GM18861 (cell line): Measurements from ENCODE around the gene TMEM80.
"Not testable (repeated sequence)": the region's sequence is repeated elsewhere in the genome, so short reads cannot be mapped to it uniquely, and the experiment has no call there.

Source experiments
- ATAC-seq: cut with Tn5 transposase; IDR thresholded peaks from one replicate; pipeline ENCODE4 v1.9.1; 2021; ENCODE audit not compliant: unreplicated experiment

The TMEM80 gene

DNA sequence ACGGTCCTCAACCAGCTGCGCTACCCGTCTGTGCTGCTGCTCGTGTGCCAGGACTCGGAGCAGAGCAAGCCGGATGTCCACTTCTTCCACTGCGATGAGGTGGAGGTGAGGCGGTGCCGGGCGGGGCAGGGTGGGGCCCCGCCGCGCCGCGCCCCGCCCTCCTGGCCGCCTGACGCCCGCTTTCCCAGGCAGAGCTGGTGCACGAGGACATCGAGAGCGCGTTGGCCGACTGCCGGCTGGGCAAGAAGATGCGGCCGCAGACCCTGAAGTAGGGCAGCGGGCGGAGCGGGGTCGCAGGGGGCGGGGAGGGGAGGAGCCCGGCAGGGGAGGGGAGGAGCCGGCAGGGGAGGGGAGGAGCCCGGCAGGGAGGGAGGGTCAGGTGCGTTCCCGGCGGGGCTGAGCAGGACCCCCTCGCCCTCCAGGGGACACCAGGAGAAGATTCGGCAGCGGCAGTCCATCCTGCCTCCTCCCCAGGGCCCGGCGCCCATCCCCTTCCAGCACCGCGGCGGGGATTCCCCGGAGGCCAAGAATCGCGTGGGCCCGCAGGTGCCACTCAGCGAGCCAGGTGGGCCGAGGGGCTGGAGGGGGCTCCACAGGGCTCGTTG, 25.1 kb downstream of the TMEM80 start:
- ATAC-seq: no peak

DNA sequence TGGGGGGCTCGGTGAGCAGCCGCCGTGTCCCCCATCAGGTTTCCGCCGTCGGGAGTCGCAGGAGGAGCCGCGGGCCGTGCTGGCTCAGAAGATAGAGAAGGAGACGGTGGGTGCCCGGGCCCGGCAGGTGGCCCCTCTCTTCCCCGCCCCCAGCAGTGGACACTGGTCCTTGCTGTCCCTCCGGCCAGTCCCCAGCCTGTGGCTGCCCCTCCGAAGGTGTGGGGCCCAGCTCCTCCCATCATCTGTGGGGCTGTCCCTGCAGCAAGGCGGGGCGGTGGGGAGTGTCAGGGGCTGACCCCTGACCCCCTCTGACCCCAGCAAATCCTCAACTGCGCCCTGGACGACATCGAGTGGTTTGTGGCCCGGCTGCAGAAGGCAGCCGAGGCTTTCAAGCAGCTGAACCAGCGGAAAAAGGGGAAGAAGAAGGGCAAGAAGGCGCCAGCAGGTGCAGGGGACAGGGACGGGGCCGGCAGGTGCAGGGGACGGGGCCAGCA, 25.7 kb downstream of the TMEM80 start:
- ATAC-seq: no peak

DNA sequence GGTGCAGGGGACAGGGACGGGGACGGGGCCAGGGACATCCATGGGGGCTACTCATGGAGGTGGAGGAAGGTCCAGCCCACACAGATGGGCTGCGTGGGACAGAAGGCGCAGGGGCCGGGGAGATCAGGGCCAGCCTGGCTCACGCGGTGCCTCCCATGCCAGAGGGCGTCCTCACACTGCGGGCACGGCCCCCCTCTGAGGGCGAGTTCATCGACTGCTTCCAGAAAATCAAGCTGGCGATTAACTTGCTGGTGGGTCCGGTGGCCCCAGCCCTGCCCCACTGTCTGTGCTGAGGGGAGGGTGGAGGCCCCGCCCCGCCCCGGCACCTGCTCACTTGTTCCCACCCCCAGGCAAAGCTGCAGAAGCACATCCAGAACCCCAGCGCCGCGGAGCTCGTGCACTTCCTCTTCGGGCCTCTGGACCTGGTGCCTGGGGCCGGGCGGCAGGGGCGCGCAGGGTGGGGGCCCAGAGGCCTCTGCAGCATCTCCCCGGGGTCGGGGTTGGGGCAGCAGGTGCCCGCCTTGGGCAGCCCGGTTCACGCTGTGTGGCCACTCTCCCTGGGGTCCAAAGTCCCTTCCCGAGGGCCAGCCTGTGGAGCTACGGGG, 26.2 kb downstream of the TMEM80 start:
- no peak for ATAC-seq

DNA sequence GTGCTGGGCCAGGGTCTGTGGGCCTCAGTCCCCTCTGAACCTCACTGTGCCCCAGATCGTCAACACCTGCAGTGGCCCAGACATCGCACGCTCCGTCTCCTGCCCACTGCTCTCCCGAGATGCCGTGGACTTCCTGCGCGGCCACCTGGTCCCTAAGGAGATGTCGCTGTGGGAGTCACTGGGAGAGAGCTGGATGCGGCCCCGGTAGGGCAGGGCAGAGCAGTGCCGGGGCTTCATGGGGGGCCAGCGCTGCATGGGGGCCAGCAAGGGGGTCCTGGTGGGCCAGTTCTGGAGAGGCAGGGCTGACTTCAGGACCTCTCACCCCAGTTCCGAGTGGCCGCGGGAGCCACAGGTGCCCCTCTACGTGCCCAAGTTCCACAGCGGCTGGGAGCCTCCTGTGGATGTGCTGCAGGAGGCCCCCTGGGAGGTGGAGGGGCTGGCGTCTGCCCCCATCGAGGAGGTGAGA, 26.8 kb downstream of the TMEM80 start:
- no peak for ATAC-seq

DNA sequence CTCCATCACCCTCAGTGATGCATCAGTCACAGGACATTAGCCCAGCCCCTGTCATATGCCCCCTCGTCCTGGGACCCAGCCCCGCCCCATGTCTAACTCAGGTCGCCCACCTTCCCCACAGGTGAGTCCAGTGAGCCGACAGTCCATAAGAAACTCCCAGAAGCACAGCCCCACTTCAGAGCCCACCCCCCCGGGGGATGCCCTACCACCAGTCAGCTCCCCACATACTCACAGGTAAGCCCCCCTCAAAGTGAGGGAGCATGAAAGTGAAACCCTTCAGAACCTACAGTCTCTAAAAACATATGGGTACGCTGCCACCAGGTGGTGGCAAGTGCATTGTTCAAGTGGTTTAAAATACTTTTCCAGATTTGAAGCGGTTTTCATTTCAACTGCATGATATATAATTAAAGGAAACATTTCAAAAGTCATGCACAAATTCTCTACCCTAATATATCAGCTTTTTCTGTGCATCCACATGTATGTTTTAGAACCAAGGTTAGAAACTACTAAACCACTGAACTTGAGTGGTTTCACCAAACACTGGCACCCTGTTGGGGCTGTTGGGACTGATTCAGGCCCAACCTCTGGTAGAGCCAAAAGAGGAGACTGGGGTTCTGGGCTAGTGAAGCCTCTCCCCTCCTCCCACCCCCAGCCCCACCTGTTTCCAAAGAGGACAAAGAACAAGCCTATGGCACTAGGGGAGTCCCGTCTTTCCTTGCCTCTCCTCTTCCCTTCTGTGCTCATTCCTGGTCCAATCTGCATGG, 27.7 kb downstream of the TMEM80 start:
- no peak for ATAC-seq

DNA sequence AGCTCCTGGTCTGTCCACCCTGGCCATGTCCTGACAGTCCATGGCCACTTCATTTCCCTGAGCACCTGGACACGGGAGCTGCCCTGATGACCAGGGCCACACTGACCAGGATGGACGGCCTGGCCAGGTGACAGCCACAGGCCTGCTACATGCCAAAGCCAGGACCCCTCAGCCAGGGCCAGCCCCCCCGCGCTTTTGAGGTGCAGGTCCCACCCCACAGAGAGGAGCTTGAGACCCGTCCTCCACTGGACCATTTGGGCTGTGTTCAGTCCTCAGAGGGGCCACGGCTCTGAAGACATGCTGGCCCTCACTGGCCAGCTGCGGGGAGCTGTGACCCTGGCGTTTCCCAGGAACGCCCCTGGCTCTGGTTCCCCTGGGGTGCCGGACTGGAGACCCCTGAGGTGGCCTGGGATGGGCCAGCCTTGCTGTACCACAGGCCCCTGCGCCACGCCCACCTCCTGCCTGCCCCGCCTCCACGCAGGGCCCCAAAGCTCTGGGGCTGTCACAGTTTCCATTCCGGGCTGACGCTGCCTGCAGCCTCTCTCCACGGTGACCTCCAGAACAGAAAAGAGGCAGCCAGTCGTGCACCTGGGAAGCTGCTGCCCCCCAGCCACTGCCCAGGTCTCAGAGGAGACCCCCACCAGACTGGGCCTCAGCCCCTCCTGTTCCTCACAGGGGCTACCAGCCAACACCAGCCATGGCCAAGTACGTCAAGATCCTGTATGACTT, 28.6 kb downstream of the TMEM80 start:
- no peak for ATAC-seq

DNA sequence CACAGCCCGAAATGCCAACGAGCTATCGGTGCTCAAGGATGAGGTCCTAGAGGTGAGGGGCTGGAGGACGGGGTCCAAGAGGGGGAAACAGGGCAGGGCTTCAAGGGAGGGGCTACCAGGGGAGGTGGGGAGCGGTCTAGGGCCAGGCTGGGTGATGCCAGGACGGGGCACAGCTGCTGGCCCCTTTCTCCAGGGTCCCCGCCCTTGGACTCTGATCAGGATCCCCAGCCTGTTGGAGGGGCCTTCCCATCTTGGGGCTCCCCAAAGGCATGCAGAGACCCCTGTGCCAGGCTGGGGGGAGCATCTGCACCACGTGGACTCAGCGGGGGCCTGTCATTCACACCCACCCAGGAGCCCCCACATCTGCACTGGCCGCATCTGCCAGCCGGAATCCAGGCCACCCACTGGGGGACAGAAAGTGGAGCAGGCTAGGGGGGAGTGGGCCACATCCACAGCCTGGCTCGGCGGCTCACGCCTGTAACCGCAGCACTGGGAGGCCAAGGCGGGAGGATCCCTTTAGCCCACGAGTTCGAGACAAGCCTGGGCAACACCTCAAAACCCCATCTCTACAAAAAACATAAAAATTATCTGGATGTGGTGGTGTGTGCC, 29.3 kb downstream of the TMEM80 start:
- ATAC-seq: no peak

DNA sequence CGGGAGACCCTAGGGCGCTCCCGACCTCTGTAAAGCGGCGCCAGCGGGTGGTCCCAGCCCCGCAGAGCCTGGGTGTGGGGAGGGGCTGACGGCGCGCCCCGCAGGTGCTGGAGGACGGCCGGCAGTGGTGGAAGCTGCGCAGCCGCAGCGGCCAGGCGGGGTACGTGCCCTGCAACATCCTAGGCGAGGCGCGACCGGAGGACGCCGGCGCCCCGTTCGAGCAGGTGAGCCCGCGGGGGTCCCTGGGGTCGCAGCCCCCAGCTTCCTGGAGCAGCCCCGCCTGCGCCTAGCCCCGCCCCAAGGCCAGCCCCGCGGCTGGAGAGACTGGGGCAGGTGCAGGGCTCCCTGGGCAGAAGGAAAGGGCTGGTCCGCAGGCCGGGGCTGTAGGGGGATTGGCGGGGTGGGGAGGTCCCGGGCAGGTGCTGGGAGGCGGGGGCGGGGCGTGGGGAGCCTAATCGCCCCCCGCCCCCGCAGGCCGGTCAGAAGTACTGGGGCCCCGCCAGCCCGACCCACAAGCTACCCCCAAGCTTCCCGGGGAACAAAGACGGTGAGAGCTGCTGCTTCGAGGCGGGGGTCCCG, 30.1 kb downstream of the TMEM80 start:
- no peak for ATAC-seq

DNA sequence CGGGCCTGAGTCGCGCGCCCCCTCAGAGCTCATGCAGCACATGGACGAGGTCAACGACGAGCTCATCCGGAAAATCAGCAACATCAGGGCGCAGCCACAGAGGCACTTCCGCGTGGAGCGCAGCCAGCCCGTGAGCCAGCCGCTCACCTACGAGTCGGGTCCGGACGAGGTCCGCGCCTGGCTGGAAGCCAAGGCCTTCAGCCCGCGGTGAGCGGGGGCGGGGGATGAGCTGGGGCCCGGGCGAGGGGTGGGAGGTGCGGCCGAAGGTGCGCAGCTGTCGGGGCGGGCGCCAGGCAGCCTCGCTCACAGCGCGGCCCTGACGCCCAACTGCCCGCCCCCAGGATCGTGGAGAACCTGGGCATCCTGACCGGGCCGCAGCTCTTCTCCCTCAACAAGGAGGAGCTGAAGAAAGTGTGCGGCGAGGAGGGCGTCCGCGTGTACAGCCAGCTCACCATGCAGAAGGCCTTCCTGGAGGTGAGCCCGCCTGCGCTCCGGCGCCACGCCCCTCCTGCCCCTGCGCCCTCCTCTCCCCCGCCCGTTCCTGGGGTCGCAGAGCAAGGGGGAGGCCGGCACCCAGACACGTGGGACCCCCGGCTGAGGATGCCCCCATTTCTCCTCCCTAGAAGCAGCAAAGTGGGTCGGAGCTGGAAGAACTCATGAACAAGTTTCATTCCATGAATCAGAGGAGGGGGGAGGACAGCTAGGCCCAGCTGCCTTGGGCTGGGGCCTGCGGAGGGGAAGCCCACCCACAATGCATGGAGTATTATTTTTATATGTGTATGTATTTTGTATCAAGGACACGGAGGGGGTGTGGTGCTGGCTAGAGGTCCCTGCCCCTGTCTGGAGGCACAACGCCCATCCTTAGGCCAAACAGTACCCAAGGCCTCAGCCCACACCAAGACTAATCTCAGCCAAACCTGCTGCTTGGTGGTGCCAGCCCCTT, 30.9 kb downstream of the TMEM80 start:
- ATAC-seq: no peak

DNA sequence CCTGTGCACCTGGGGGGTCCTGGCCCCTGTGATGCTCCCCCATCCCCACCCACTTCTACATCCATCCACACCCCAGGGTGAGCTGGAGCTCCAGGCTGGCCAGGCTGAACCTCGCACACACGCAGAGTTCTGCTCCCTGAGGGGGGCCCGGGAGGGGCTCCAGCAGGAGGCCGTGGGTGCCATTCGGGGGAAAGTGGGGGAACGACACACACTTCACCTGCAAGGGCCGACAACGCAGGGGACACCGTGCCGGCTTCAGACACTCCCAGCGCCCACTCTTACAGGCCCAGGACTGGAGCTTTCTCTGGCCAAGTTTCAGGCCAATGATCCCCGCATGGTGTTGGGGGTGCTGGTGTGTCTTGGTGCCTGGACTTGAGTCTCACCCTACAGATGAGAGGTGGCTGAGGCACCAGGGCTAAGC, 31.7 kb downstream of the TMEM80 start:
- ATAC-seq: no peak

DNA sequence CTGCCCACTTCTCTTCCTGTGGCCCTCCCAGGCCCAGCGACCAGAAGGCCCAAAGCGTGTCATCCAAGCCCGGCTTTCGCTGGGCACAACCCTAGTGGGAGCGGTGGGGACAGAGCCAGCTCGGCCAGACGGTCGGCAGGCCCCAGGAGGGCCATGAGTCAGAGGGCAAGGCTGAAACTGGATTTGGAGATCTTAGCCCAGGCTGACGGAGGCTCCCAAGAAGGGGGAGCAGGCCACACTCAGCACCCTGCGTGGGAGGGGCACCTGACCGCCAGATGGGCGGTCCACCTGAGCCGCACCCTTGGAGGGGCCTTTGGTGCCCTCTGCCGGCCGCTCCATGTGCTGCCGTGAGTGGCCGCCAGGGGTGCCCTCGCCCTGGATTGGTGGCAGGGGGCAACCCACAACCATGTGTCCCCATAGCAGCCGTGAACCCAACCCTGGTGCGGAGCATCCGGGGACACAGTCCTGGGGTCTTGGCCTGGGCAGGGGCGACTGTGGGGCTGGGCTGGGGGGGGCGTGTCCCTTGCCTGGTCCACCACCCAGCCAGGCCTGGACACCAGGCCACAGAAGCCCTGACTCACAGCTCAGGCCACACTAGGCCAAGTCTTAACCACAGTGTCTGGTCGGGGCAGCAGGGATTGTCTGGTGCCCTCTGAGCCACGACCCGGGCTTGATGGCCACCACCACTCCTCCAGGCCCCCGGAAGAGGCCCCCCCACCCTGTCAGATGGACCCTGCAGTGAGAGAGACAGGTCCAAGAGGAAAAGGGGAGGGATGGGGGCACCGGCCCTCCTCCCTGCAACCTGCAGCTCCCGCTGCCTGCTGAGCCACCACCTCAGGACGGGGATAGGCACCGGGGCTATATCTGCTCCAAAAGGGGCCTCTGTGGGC, 32.5 kb downstream of the TMEM80 start:
- no peak for ATAC-seq

DNA sequence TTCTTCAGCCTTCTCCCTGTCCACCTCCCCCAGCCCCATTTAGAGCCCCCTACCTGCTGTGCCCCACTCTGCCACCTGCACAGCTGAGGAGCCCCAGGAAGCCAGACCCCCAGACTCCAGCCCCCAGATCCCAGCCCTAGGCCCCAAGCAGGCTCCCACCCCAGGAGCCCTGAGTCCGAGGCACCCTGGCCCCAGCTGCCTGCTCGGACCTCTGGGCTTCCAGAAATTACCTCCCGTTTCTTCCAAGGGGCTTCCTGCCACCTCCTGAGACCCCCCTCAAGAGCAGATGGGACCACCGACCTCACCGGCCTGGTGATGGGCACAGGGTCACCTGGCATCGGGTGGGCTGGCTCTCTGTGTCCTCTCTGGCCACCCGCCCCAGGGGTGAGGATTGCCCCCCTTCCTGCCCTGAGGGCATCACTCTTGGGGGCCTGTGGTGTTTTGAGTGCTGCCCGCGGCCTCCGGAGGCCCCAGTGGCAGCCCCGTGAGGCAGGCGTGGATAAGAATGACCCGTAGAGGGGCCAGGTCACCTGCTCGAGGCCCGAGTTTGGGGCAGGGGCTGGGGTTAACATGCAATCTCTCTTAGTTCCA, 33.4 kb downstream of the TMEM80 start:
- ATAC-seq: no peak

DNA sequence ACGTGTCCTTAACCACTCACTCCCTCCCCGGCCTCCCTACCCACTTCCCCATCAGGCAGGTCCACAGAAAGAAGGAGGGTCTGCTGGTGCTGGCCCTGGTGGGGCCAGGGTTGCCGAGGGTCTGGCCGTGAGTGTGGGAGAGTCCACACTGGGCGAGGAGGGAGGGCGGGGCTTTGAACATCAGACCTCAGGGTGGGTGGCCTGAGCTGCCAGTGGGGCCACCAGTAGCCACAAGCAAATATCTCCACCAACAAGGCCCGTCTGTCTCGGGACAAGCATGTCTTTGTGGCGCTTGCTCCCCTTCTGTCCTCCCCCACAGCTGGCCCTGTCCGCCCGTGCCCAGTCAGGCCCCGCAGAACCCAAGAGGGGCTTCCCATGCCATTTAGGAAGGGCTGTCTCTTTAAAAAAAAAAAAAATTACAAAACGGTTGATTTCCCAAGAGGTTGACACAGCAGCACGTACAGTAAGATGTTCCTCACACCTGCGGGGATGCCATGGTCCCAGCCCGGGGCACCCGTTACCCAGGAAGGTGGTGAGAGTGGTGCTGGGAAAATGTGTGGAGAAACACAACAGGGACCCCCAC, 34.0 kb downstream of the TMEM80 start:
- no peak for ATAC-seq

DNA sequence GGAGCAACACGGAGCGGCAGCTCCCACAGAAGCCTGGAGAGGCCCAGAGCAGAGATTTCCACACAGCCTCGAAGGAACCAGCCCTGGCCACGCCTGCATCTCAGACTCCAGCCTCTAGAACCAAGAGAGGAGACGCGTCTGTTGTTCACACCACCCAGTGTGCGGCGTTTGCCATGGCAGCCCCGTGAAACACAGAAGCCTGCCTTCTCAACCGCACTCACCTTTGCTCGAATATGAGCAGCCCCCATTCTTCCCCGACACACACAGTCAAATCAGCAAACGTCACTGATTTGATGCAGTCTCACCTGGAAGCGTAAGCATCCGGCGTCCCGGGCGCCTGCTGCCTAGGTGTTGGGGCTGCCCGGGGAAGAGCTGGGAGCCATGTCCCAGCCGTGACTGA, 37.5 kb downstream of the TMEM80 start:
- ATAC-seq: no peak

DNA sequence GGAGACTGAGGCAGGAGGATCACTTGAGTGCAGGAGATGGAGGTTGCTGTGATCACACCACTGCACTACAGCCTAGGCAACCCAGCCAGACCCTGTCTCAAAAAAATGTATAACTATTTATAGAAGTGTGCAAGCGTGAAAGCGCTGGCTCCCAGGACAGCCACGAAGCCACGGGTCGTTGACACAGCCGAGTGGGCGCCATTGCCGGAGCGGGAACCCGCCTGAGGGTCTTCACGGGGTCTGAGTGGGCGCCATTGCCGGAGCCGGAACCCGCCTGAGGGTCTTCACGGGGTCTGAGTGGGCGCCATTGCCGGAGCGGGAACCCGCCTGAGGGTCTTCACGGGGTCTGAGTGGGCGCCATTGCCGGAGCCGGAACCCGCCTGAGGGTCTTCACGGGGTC, 38.9 kb downstream of the TMEM80 start:
- ATAC-seq: not testable (repeated sequence)

DNA sequence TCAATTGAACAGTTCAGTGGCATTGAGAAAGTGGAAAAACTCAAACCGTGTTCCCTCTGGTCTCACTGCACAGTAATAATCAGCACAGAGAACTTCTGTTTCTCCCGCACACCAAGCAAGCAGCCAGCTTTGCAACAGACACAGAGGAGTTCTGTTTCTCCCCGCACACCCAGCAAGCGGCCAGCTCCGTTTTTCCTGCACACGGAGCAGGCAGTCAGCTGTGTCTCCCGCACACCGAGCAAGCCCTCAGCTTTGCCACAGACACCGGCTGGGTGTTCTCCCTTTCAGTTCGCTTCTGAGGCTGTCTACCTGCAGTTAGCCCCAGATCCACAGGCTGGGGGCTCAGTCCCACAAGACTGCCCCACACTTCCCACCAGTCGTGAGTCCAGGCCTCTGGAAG, 41.8 kb downstream of the TMEM80 start:
- ATAC-seq: no peak

DNA sequence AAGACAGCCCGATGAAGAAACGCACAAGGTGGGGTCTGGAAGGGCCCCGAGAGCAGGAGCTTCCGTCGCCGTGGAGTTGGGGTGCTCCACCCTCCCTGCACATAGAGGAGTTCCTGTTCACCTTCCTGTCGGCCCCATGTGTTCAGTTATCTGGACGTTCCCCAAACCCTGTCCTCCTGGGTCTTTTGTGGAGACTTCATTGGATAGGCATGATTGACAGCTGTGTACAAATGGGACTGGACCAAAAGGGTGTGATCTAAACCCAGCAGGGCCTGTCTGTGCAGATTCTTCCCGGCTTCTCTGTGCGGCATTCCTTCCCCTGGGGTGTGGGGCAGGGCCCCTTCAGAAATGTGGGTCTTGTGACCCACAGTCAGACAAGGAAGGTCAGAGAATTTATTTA, 42.3 kb downstream of the TMEM80 start:
- not testable (repeated sequence) for ATAC-seq

DNA sequence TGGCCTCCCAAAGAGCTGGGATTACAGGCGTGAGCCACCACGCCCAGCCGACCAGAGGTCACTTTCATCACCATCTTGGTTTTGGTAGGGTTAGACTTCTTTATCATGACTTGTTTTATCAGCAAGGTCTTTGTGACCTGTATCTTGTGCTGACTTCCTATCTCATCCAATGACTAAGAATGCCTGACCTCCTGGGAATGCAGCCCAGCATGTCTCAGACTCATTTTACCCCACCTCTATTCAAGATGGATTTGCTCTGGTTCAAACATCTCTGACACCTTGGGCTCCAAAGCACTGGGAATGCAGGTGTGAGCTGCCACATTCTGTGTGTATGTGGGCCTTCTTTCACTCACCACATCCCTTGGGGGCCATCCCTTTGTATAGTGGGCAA, 46.5 kb downstream of the TMEM80 start:
- no peak for ATAC-seq
